Ovary (tissue), 9 donors: Measurements from ENCODE around the gene RTL1. TPM values are rescaled to one million over a fixed set of nuclear protein-coding genes. Genes with fewer than 3 reads are reported as not detected.

Experiments used
- DNase-seq, 5 donors: peaks; one replicate each; pipeline ENCODE4 v3.0.0-alpha.2; 2019 to 2020
- H3K27ac ChIP-seq, 2 donors: fragments of 200-600 bp; one replicate each; pipeline versions ENCODE4 v1.5.1 to v1.8.0; 2019 to 2022
- H3K27me3 ChIP-seq: fragments of 200-600 bp; one replicate; pipeline ENCODE4 v1.8.0; 2022
- H3K36me3 ChIP-seq: fragments of 200-600 bp; sonication (generic); one replicate; pipeline ENCODE4 v1.5.1; 2019
- H3K4me1 ChIP-seq: one replicate; pipeline ENCODE4 v1.8.1; 2013; ENCODE audit warnings: mild to moderate bottlenecking, moderate library complexity; ENCODE audit not compliant: insufficient read depth
- H3K4me3 ChIP-seq: fragments of 200-600 bp; sonication (generic); one replicate; pipeline ENCODE4 v1.5.1; 2017
- H3K9me3 ChIP-seq, 2 donors: fragments of 200-600 bp in 1 of 2; sonication (generic) in 1 of 2; one replicate each; pipeline versions ENCODE4 v1.5.1 to v1.8.1; 2013 to 2019; ENCODE audit warnings: mild to moderate bottlenecking in 1 of 2, moderate library complexity in 1 of 2
- EP300 ChIP-seq: sonication (generic); formaldehyde crosslinking; IDR thresholded peaks from one replicate; pipeline ENCODE4 v1.6.1; 2017; ENCODE audit warnings: antibody characterized with exemption
- POLR2A ChIP-seq: fragments of 450-650 bp; IDR thresholded peaks from one replicate; pipeline ENCODE4 v1.6.1; 2017; ENCODE audit warnings: antibody characterized with exemption, mild to moderate bottlenecking, moderate library complexity
- WGBS, 3 donors: extraction: QIAGEN DNeasy Blood & Tissue Kit in 1 of 3; methylation state at CpG; one replicate each; pipeline versions ENCODE4 v1.1.5 to v1.1.7; 2013 to 2017; 5-methylcytosine and 5-hydroxymethylcytosine counted together
- intact Hi-C, 4 donors: fragments of 100-400 bp; cut with DNase I; formaldehyde crosslinking; loops; one replicate each; pipeline versions ENCODE4 v1.11.0 to v1.15.1; 2022 to 2023
- polyA plus RNA-seq, 2 donors: library from polyadenylated mRNA; stranded (reverse); fragments of 200-250 nt in 1 of 2; fragments of 350-450 nt in 1 of 2; fragmentation: Illumina TruSeq in 1 of 2; extraction: RNeasy Lipid Tissue Mini Kit (QIAGEN cat#74804) in 1 of 2; gene quantifications; one replicate each; pipeline ENCODE4 v1.2.3, GENCODE V29; 2013 to 2014
- total RNA-seq, 7 donors: library from RNA; depleted of rRNA in 2 of 7; stranded (reverse); fragments of >200 nt in 2 of 7; fragmentation: NEBNext Ultra II Directional in 3 of 7; extraction: Animal tissue kit (Norgen Biotek cat#: 25700) in 3 of 7; gene quantifications; one replicate each; pipeline versions ENCODE4 v1.1.0 to v1.2.4, GENCODE V29; 2016 to 2023
- TF ChIP-seq, protein P1 (sequence below), 3 donors: fragments of 450-650 bp in 2 of 3; fragments of 200-600 bp in 1 of 3; IDR thresholded peaks; one replicate each; pipeline versions ENCODE4 v1.5.1 to v1.8.0; 2016 to 2022; ENCODE audit warnings: antibody characterized with exemption in 3 of 3, mild to moderate bottlenecking in 1 of 3
- donor health status: DM: no; HTN: no; CAD: no; lungs with moderate emphysema.
- donor health status: DM: no; HTN: no; CAD: no.
- donor health status: Bipolar disorder and iron deficiency.
- donor health status: DM: yes; HTN: yes; CAD: no.
- donor health status: DM: no; HTN: no; CAD: no.
- donor health status: DM: yes; HTN: yes; CAD: no.

RTL1 gene
- total and polyA plus RNA-seq, 9 donors: 0.06 to 1.3 (median 0.40) TPM; not detected in 2

DNA sequence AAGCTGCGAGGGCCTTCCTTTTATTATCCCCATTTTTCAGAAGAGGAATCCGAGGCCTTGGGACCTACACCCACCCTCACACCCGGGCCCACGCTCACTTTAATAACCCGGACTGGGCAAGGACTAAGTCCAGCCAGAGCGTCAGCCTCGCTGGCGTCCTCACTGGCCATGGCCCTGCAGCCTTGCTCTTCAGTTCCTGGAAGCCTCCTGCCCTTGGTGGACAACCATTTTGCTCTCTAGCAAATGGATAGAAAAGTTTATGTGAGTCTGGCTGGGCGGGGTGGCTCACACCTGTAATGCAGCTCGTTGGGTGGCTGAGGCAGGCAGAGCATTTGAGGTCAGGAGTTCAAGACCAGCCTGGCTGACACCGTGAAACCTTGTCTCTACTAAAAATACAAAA lies 9.8 kb downstream of the RTL1 start:
- Histone ChIP-seq H3K36me3 (no peaks in the 10 kb centered on the region), H3K27me3 (no peaks in the 10 kb centered on the region), H3K4me3 (no peak overlapping the region), H3K27ac (no peak overlapping the region), H3K9me3 (no peaks in the 10 kb centered on the region), H3K4me1 (peaks cover under 1% of the 10 kb centered on the region)
- TF ChIP-seq, protein P1, sequence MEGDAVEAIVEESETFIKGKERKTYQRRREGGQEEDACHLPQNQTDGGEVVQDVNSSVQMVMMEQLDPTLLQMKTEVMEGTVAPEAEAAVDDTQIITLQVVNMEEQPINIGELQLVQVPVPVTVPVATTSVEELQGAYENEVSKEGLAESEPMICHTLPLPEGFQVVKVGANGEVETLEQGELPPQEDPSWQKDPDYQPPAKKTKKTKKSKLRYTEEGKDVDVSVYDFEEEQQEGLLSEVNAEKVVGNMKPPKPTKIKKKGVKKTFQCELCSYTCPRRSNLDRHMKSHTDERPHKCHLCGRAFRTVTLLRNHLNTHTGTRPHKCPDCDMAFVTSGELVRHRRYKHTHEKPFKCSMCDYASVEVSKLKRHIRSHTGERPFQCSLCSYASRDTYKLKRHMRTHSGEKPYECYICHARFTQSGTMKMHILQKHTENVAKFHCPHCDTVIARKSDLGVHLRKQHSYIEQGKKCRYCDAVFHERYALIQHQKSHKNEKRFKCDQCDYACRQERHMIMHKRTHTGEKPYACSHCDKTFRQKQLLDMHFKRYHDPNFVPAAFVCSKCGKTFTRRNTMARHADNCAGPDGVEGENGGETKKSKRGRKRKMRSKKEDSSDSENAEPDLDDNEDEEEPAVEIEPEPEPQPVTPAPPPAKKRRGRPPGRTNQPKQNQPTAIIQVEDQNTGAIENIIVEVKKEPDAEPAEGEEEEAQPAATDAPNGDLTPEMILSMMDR (IDR thresholded peaks at IDR 0.05): no peak
- TF ChIP-seq POLR2A (no peak), EP300 (no peak)
- intact Hi-C loops: no loop called here
- peak in 2 of 5 donors; percentile 13 to 30 for DNase-seq
- WGBS, 3 donors: 88 to 95% (median 92%) methylated on average over 11 of the region's 11 CpGs

DNA sequence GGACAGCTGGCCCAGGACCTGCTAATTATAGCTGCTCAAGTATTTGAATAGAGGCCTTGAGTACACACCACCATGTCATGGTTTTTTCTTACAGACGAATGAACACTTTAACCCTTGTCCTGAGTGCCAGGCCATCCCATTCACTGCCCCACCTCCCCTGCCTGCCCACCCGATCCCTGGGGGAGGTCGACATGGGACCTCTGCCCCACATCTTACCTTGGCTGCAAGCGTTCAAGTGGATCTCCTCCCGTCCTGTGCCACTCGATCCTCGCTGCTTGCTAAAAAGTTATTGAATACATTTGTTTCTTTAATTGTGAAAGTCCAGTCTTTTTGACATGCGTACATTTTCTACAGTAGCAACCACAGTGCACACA lies 10.3 kb downstream of the RTL1 start:
- H3K9me3 ChIP-seq: no peaks in the 10 kb centered on the region
- no peaks in the 10 kb centered on the region for H3K36me3 ChIP-seq
- intact Hi-C loops: no loop called here
- H3K4me1 ChIP-seq: no peaks in the 10 kb centered on the region
- TF ChIP-seq EP300: no peak
- no peak for TF ChIP-seq POLR2A
- TF ChIP-seq, protein P1 (IDR thresholded peaks at IDR 0.05): no peak
- DNase-seq: peak in 2 of 5 donors; percentile 12 to 27
- H3K27ac ChIP-seq: no peak overlapping the region
- H3K4me3 ChIP-seq: no peak overlapping the region
- WGBS, 3 donors: 81 to 87% (median 83%) methylated on average over 8 of the region's 8 CpGs
- H3K27me3 ChIP-seq: no peaks in the 10 kb centered on the region

DNA sequence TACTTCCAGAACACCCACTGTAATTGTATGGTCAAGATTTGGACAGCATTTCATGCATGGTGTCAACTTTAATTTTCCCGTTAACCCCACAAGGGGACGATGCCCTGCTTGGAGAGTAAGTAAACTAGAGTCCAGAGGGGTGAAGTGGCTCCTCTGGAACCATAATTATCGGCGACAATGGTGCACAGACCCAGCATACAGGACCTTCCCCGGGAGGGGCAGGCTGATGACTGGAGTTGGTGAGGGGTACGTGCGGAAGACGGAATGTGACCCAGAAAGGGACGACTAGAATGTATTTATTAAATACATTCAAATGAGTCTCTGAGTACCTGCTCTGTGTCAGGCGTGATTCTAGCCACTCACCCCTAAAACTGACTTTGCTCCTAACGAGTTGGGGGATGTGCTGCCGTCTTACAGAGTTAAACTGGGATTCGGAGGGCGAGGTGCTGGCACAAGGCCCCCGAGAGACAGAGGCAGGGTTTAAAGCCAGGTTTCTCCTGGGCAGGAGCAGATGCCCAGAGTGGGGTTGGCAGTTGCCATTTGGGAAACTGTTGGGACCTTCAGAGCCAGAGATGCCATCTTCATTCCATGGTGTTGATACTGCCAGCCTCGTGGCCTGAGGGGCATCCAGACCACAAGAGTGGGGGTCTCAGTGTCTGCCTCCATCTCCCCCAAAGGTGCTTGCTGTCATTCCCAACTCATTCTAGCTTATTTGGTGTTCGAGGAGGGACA lies 10.9 kb downstream of the RTL1 start:
- TF ChIP-seq, protein P1 (IDR thresholded peaks at IDR 0.05): no peak
- TF ChIP-seq POLR2A (no peak), EP300 (no peak)
- no peaks in the 10 kb centered on the region for H3K4me1 ChIP-seq
- no peaks in the 10 kb centered on the region for H3K27me3 ChIP-seq
- peak in 2 of 5 donors; percentile 7 to 25 for DNase-seq
- H3K27ac ChIP-seq: no peak overlapping the region
- intact Hi-C loops: no loop called here
- H3K4me3 ChIP-seq: no peak overlapping the region
- WGBS, 3 donors: 83 to 89% (median 85%) methylated on average over 17 of the region's 17 CpGs
- H3K36me3 ChIP-seq: no peaks in the 10 kb centered on the region
- H3K9me3 ChIP-seq: no peaks in the 10 kb centered on the region

DNA sequence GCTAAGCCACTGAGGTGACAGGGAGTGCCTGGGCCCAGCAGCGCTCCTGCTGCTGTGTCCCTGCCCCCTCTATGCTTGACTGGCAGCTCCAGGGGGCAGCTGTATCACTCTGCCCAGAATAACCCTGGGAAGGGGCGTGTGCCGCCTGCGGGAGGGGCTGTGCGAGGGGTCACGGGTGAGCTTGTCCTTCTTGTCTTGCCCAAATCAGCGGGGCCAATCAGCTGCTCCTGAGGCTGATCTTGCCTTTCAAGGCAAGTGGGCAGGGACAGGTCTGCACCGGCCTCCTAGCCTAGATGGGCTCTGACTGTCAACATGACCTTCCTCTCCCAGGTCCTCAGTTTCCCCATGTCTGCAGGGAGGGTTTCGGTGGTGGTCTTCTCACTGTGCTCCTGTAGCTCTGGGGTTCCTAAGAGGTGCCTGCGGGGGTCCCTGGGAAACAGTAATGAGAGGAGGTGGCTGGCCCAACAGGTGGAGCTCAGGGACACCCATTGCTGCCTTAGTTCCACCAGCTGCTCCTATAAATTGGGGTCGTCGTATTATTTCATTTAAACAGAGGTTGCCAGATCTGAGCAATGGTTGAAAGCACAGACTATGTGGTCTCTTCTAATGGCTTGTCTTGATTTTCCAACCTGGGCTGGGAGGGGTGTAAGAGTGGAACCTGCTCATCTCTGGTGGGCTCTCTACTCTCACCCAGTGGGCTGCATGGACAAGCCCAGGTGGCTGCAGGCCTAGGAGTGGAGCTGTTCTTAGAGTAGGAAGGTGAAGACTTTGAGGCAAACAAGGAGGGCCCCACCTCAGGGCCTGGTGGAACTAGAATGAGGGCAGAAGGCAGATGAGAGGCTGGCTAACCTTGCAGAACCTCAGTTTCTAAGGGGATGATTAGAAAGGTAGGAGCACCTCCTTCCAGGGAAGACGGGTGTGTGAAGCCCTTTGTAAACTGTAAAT lies 11.7 kb downstream of the RTL1 start:
- H3K27me3 ChIP-seq: no peaks in the 10 kb centered on the region
- no peaks in the 10 kb centered on the region for H3K36me3 ChIP-seq
- no peak overlapping the region for H3K27ac ChIP-seq
- no peaks in the 10 kb centered on the region for H3K4me1 ChIP-seq
- TF ChIP-seq POLR2A (no peak), EP300 (no peak)
- TF ChIP-seq, protein P1 (IDR thresholded peaks at IDR 0.05): no peak
- intact Hi-C loops: no loop called here
- H3K4me3 ChIP-seq: no peak overlapping the region
- 91 to 94% (median 92%) methylated on average over 13 of the region's 13 CpGs for WGBS, 3 donors
- peak in 3 of 5 donors; percentile 14 to 31 (median 17) for DNase-seq
- H3K9me3 ChIP-seq: no peaks in the 10 kb centered on the region
